Body of pancreas (tissue), 4 donors: Measurements from ENCODE around the gene CRY1. TPM values are rescaled to one million over a fixed set of nuclear protein-coding genes. Genes with fewer than 3 reads are reported as not detected.

ENCODE experiments used
- ATAC-seq: fragments of 150-250 bp; one replicate; pipeline ENCODE4 v1.9.1; 2016
- DNase-seq, 4 donors: peaks; one replicate each; pipeline ENCODE4 v3.0.0-alpha.2; 2019
- H3K27ac ChIP-seq, 4 donors: fragments of 200-600 bp; sonication (generic); 1 replicate in 3 of 4; 2 replicates in 1 of 4; pipeline versions ENCODE4 v1.5.1 to v1.6.1; 2016 to 2019; ENCODE audit warnings: mild to moderate bottlenecking in 1 of 4, mixed read lengths in 1 of 4, moderate library complexity in 1 of 4
- H3K27me3 ChIP-seq, 2 donors: fragments of 200-600 bp; sonication (generic); one replicate each; pipeline ENCODE4 v1.6.0; 2016; ENCODE audit warnings: mild to moderate bottlenecking in 1 of 2
- H3K36me3 ChIP-seq, 2 donors: fragments of 200-600 bp; sonication (generic); replicated peaks in 1 of 2; 2 replicates each; pipeline ENCODE4 v1.5.1; 2016; ENCODE audit warnings: low read depth in 2 of 2; ENCODE audit not compliant: insufficient read depth in 1 of 2
- H3K4me1 ChIP-seq: fragments of 200-600 bp; sonication (generic); one replicate; pipeline ENCODE4 v1.6.0; 2016
- H3K4me3 ChIP-seq, 2 donors: fragments of 200-600 bp; sonication (generic); 1 replicate in 1 of 2; 2 replicates in 1 of 2; pipeline ENCODE4 v1.5.1; 2016 to 2019
- H3K9me3 ChIP-seq, 3 donors: fragments of 200-600 bp; sonication (generic); 1 replicate in 2 of 3; 2 replicates in 1 of 3; pipeline ENCODE4 v1.5.1; 2016
- POLR2A ChIP-seq, 3 donors: fragments of 450-650 bp; IDR thresholded peaks; one replicate each; pipeline ENCODE4 v1.6.1; 2016; ENCODE audit warnings: antibody characterized with exemption in 3 of 3, mild to moderate bottlenecking in 2 of 3
- WGBS, 2 donors: methylation state at CpG; one replicate each; pipeline ENCODE4 v1.1.5; 2017; 5-methylcytosine and 5-hydroxymethylcytosine counted together
- intact Hi-C: fragments of 100-400 bp; cut with DNase I; formaldehyde crosslinking; loops from one replicate; pipeline ENCODE4 v1.15.1; 2023
- total RNA-seq, 2 donors: library from RNA; depleted of rRNA; stranded (reverse); fragments of >200 nt; gene quantifications; one replicate each; pipeline ENCODE4 v1.1.0, GENCODE V29; 2016
- TF ChIP-seq, protein P1 (sequence below), 7 experiments: fragments of 450-650 bp in 4 of 7; fragments of 200-600 bp in 3 of 7; sonication (generic) in 3 of 7; IDR thresholded peaks; one replicate each; pipeline ENCODE4 v1.5.1; 2016 to 2019; ENCODE audit warnings: antibody characterized with exemption in 7 of 7

Gene CRY1
- total RNA-seq, 2 donors from 2014 or later: 12.5 to 15.6 TPM

DNA sequence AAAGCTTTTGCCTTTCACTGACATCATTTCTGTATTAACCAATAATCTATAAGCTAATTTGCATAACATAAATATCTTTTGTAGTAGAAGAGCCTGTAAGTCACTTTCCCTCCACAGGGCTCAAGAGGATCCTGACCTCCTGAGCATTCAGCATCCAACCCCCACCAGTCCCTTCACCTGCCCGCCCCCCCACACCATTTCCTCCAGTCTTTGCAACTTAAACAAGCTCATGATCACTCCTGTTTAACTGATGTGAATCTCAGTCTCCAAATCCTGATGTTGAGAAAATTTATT, 12.0 kb upstream of the CRY1 start:
- Histone ChIP-seq H3K27me3 (no peaks in the 10 kb centered on the region), H3K36me3 (no peaks in the 10 kb centered on the region), H3K27ac (no peak overlapping the region), H3K4me3 (no peak overlapping the region), H3K4me1 (peaks cover 7% of the 10 kb centered on the region), H3K9me3 (no peaks in the 10 kb centered on the region)
- no peak for TF ChIP-seq POLR2A (IDR thresholded peaks at IDR 0.05)
- TF ChIP-seq, protein P1, sequence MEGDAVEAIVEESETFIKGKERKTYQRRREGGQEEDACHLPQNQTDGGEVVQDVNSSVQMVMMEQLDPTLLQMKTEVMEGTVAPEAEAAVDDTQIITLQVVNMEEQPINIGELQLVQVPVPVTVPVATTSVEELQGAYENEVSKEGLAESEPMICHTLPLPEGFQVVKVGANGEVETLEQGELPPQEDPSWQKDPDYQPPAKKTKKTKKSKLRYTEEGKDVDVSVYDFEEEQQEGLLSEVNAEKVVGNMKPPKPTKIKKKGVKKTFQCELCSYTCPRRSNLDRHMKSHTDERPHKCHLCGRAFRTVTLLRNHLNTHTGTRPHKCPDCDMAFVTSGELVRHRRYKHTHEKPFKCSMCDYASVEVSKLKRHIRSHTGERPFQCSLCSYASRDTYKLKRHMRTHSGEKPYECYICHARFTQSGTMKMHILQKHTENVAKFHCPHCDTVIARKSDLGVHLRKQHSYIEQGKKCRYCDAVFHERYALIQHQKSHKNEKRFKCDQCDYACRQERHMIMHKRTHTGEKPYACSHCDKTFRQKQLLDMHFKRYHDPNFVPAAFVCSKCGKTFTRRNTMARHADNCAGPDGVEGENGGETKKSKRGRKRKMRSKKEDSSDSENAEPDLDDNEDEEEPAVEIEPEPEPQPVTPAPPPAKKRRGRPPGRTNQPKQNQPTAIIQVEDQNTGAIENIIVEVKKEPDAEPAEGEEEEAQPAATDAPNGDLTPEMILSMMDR (IDR thresholded peaks at IDR 0.05): no peak
- 43 to 45% methylated on average over 1 of the region's 1 CpG for WGBS, 2 donors
- no peak for DNase-seq
- no peak for ATAC-seq
- intact Hi-C loops: loop anchor here (10.0 kb wide), 1 partner anchor 111 kb away; no protein-coding TSS in a partner anchor

DNA sequence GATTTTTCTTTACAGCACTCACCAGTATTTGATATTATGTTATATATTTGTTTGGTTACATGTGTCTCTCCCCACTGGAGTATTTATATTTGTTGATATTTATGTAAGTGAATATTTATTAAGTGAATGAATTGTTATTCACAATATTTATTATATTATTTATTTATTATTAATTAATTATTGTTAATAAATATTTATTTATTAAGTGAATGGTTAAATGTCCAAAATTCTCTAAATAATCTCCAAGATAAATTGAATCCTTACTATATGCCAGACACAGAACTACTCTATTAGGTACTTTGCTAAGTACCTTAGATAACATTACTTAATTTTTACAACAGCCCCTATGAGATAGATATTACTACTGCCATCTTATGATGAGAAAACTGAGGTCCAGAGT, 10.2 kb upstream of the CRY1 start:
- TF ChIP-seq POLR2A (IDR thresholded peaks at IDR 0.05): no peak
- TF ChIP-seq, protein P1 (IDR thresholded peaks at IDR 0.05): no peak
- Histone ChIP-seq H3K9me3 (no peaks in the 10 kb centered on the region), H3K4me3 (no peak overlapping the region), H3K27ac (no peak overlapping the region), H3K27me3 (no peaks in the 10 kb centered on the region), H3K36me3 (no peaks in the 10 kb centered on the region), H3K4me1 (peaks cover 7% of the 10 kb centered on the region)
- no peak for DNase-seq
- intact Hi-C loops: loop anchor here (10.0 kb wide), 1 partner anchor 109 kb away; no protein-coding TSS in a partner anchor
- ATAC-seq: no peak

DNA sequence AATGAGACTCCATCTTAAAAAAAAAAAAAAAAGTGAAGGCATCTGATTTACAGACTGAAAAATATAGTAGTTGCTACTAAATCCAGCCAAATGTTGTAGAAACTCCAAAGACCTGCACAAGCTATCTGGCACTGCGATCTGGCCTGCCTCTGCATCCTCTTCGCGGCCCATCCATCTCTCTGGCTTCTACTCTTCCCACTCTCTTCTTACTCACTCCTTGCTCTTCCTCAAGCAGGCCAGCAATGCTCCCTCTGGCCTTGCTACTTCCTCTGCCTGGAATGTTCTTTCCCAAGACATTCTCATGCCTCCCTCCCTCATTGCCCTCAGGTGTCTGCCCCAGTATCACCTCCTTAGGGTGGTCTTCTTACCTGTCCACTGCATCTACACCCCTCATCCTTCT, 9.7 kb upstream of the CRY1 start:
- Histone ChIP-seq H3K4me3 (no peak overlapping the region), H3K4me1 (peaks cover 7% of the 10 kb centered on the region), H3K36me3 (no peaks in the 10 kb centered on the region), H3K9me3 (no peaks in the 10 kb centered on the region), H3K27ac (no peak overlapping the region), H3K27me3 (no peaks in the 10 kb centered on the region)
- ATAC-seq: no peak
- TF ChIP-seq, protein P1 (IDR thresholded peaks at IDR 0.05): no peak
- TF ChIP-seq POLR2A (IDR thresholded peaks at IDR 0.05): no peak
- 82 to 85% methylated on average over 3 of the region's 3 CpGs for WGBS, 2 donors
- intact Hi-C loops: loop anchor here (10.0 kb wide), 1 partner anchor 108 kb away; no protein-coding TSS in a partner anchor
- no peak for DNase-seq

DNA sequence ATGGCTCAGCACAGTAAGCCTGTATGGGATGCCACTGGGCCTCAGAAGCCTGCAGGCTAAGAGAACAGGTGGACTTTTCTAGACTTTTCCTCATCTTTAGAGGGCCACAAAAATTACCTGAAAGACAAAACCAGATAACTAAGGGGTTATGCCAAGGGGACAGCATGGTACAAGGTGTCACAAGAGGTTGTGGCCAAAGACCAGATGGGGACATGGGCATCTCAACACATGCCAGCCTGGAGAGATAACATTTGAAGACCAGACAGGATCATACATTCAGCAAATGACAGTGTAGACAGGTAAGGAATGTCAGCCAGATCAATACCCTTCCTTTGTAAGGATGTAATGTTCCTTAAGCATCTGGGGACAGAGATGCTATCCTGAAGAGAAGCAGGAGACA, 8.9 kb upstream of the CRY1 start:
- Histone ChIP-seq H3K27me3 (no peaks in the 10 kb centered on the region), H3K4me3 (no peak overlapping the region), H3K9me3 (no peaks in the 10 kb centered on the region), H3K27ac (no peak overlapping the region), H3K4me1 (peaks cover 7% of the 10 kb centered on the region), H3K36me3 (no peaks in the 10 kb centered on the region)
- intact Hi-C loops: loop anchor here (10.0 kb wide), 1 partner anchor 107 kb away; no protein-coding TSS in a partner anchor
- ATAC-seq (no peak), DNase-seq (no peak)
- TF ChIP-seq POLR2A (IDR thresholded peaks at IDR 0.05): no peak
- TF ChIP-seq, protein P1 (IDR thresholded peaks at IDR 0.05): no peak

DNA sequence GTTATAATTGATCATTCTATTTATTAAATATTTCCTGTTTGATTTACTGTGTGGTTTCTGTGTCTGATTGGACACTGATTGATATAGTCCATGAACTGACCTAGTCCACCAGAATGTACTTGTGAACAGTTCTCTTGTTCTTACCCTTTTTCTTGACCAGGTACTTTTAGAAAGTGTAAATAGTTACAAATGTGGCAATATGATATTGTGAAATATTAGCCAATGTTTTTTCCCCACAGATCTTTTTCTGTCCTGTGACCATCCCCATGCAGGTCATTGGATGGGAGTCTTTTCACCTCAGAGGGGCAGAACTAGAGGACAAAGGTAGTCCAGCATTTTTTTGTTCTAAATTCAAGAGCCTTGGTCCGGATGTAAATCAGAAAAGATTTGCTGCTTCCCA, 8.3 kb upstream of the CRY1 start:
- no peak for DNase-seq
- no peaks in the 10 kb centered on the region for H3K9me3 ChIP-seq
- H3K36me3 ChIP-seq: no peaks in the 10 kb centered on the region
- no peak overlapping the region for H3K4me3 ChIP-seq
- H3K27ac ChIP-seq: no peak overlapping the region
- no peak for ATAC-seq
- intact Hi-C loops: loop anchor here (10.0 kb wide), 1 partner anchor 107 kb away; no protein-coding TSS in a partner anchor
- TF ChIP-seq POLR2A (IDR thresholded peaks at IDR 0.05): no peak
- TF ChIP-seq, protein P1 (IDR thresholded peaks at IDR 0.05): no peak
- WGBS, 2 donors: 60 to 61% methylated on average over 1 of the region's 1 CpG
- H3K4me1 ChIP-seq: peaks cover 7% of the 10 kb centered on the region
- H3K27me3 ChIP-seq: no peaks in the 10 kb centered on the region
